Endothelial cell of umbilical vein (primary cell): ENCODE measurements around the gene DHX35.

ENCODE experiments used
- CTCF ChIP-seq, 2 donors: IDR thresholded peaks; 1 replicate in 1 of 2; 2 replicates in 1 of 2; pipeline ENCODE4 v1.5.1; 2011; ENCODE audit warnings: low read length in 2 of 2, mild to moderate bottlenecking in 2 of 2, moderate library complexity in 2 of 2, control low read depth in 1 of 2, inconsistent platforms in 1 of 2, low read depth in 1 of 2; ENCODE audit not compliant: insufficient read depth in 1 of 2; ENCODE audit errors: extremely low read depth in 1 of 2
- EZH2 ChIP-seq: IDR thresholded peaks from 2 replicates; pipeline ENCODE4 v1.6.1; 2012; ENCODE audit warnings: borderline replicate concordance, low read depth, mild to moderate bottlenecking, moderate library complexity, low read length, inconsistent platforms; ENCODE audit not compliant: severe bottlenecking

- TF ChIP-seq CTCF (IDR thresholded peaks at IDR 0.05; ENCODE audit: extremely low read depth in 1 of 2, insufficient read depth in 1 of 2, low read depth in 1 of 2, low read length in 2 of 2) (no peak), EZH2 (no peak)
Measured at GRCh38 chr20:39057911-39058310, 95.8 kb downstream of the DHX35 start.
